Ascending aorta (tissue), 1 donor: ENCODE results near the gene ZSWIM3. TPM values are rescaled to one million over a fixed set of nuclear protein-coding genes. Genes with fewer than 3 reads are reported as not detected.

ENCODE experiments used
- total RNA-seq: library from RNA; depleted of rRNA; stranded (reverse); fragments of >200 nt; gene quantifications from one replicate; pipeline ENCODE4 v1.1.0, GENCODE V29; 2016

ZSWIM3 gene
- total RNA-seq, 1 donor from 2014 or later: 6.8 TPM

Other genes with a start within 250 kb of the ZSWIM3 start
- gene WFDC10A, start 227.9 kb upstream of the ZSWIM3 start, total RNA-seq: not detected
- not detected for gene WFDC9, start 226.3 kb upstream of the ZSWIM3 start, total RNA-seq
- gene WFDC11, start 187.4 kb upstream of the ZSWIM3 start, total RNA-seq: not detected
- not detected for gene WFDC13, start 155.6 kb upstream of the ZSWIM3 start, total RNA-seq
- not detected for gene WFDC10B, start 152.6 kb upstream of the ZSWIM3 start, total RNA-seq
- gene SPINT4, start 135.3 kb upstream of the ZSWIM3 start, total RNA-seq: not detected
- not detected for gene WFDC3, start 65.7 kb upstream of the ZSWIM3 start, total RNA-seq
- gene DNTTIP1, start 65.7 kb upstream of the ZSWIM3 start, total RNA-seq: 4.6 TPM
- not detected for gene UBE2C, start 45.0 kb upstream of the ZSWIM3 start, total RNA-seq
- not detected for gene TNNC2, start 30.3 kb upstream of the ZSWIM3 start, total RNA-seq
- gene SNX21, start 23.8 kb upstream of the ZSWIM3 start, total RNA-seq: 182 TPM
- gene ACOT8, start 222 bp upstream of the ZSWIM3 start, total RNA-seq: 34.4 TPM
- gene ZSWIM1, start 23.6 kb downstream of the ZSWIM3 start, total RNA-seq: 3.5 TPM
- 32.8 TPM for gene SPATA25, start 30.0 kb downstream of the ZSWIM3 start, total RNA-seq
- 4.0 TPM for gene NEURL2, start 33.6 kb downstream of the ZSWIM3 start, total RNA-seq
- 82.0 TPM for gene CTSA, start 33.7 kb downstream of the ZSWIM3 start, total RNA-seq
- gene PLTP, start 54.5 kb downstream of the ZSWIM3 start, total RNA-seq: 909 TPM
- 45.7 TPM for gene PCIF1, start 77.1 kb downstream of the ZSWIM3 start, total RNA-seq
- gene ZNF335, start 114.6 kb downstream of the ZSWIM3 start, total RNA-seq: 27.8 TPM
- gene MMP9, start 151.3 kb downstream of the ZSWIM3 start, total RNA-seq: not detected
- gene SLC12A5, start 171.6 kb downstream of the ZSWIM3 start, total RNA-seq: not detected
- gene NCOA5, start 232.3 kb downstream of the ZSWIM3 start, total RNA-seq: 70.4 TPM